Skeletal muscle satellite cell (primary cell): ENCODE data around the gene KRTAP4-4.
"Not testable (repeated sequence)": the region's sequence is repeated elsewhere in the genome, so short reads cannot be mapped to it uniquely, and the experiment has no call there.

Experiments used
- H3K27me3 ChIP-seq: 2 replicates; pipeline ENCODE4 v1.7.0; 2013; ENCODE audit warnings: low read length; ENCODE audit not compliant: control insufficient read depth, insufficient read depth
- H3K36me3 ChIP-seq: 2 replicates; pipeline ENCODE4 v1.7.0; 2013; ENCODE audit warnings: mild to moderate bottlenecking, control low read depth, low read length; ENCODE audit not compliant: insufficient read depth
- H3K4me1 ChIP-seq: 2 replicates; pipeline ENCODE4 v1.7.0; 2013; ENCODE audit warnings: low read length; ENCODE audit not compliant: control insufficient read depth, insufficient read depth
- H3K4me2 ChIP-seq: 2 replicates; pipeline ENCODE4 v1.7.0; 2013; ENCODE audit warnings: mild to moderate bottlenecking, low read length
- H3K4me3 ChIP-seq: 2 replicates; pipeline ENCODE4 v1.7.0; 2013; ENCODE audit warnings: low read length
- H3K9ac ChIP-seq: 2 replicates; pipeline ENCODE4 v1.7.0; 2013; ENCODE audit warnings: mild to moderate bottlenecking, low read depth, low read length, moderate library complexity
- H3K9me3 ChIP-seq: replicated peaks from 2 replicates; pipeline ENCODE4 v1.7.0; 2013; ENCODE audit warnings: mild to moderate bottlenecking, control low read depth, low read length

Gene KRTAP4-4

DNA sequence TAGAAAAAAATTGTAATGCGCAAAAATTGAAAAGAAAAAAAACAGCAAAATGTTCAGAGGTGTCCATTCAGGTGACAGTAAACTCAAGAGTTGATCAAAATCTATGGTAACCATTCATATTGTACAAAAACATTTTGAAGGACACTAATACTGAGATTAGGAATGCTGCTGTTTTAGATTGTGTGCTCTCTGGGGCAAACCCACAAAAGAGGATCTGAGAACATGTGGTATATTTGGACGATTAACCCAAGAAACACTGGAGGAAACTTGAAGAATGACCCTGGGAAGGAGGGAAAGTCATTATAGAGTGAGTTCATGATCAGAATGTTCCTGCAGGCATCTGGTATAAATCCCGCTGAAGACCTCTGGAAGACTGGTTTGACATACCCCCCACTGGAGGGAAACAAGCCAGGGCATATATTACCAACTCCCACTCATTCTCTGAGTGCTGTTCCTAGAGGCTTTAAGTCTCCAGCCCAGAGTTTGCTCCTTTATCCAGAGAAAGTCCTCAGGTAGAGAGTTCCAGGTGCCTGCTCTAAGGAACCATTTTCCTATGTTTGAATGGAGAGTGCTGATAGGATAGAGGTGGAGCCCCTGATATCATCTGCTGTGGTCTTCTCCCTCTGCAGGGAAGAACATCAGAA lies 16.3 kb upstream of the KRTAP4-4 start:
- Histone ChIP-seq H3K27me3 (peaks cover 4% of the 10 kb centered on the region), H3K4me1 (peaks cover 16% of the 10 kb centered on the region), H3K4me2 (no peak overlapping the region), H3K36me3 (no peaks in the 10 kb centered on the region), H3K9me3 (no peaks in the 10 kb centered on the region), H3K9ac (no peak overlapping the region), H3K4me3 (no peak overlapping the region)

GRCh38 chr17:41171886-41172285 lies 11.3 kb upstream of the KRTAP4-4 start:
- H3K4me3 ChIP-seq = no peak overlapping the region
- H3K4me2 ChIP-seq = no peak overlapping the region
- no peaks in the 10 kb centered on the region for H3K36me3 ChIP-seq
- no peak overlapping the region for H3K9ac ChIP-seq
- no peaks in the 10 kb centered on the region for H3K9me3 ChIP-seq
- no peaks in the 10 kb centered on the region for H3K4me1 ChIP-seq
- H3K27me3 ChIP-seq = peaks cover 3% of the 10 kb centered on the region

- Histone ChIP-seq H3K9ac (no peak within 1 kb of the TSS), H3K4me3 (no peak within 1 kb of the TSS), H3K4me2 (no peak within 1 kb of the TSS), H3K4me1 (no peaks in the 10 kb centered on the region), H3K36me3 (no peaks in the 10 kb centered on the region), H3K27me3 (no peaks in the 10 kb centered on the region), H3K9me3 (no peaks in the 10 kb centered on the region)
Observed at GRCh38 chr17:41168121-41168520, 7.6 kb upstream of the KRTAP4-4 start, which contains the start of gene KRTAP4-3. Gene KRTAP4-3, minus strand, starts transcription at chr17:41168221. Its CDS starts 49 bp downstream, at chr17:41168172.

DNA sequence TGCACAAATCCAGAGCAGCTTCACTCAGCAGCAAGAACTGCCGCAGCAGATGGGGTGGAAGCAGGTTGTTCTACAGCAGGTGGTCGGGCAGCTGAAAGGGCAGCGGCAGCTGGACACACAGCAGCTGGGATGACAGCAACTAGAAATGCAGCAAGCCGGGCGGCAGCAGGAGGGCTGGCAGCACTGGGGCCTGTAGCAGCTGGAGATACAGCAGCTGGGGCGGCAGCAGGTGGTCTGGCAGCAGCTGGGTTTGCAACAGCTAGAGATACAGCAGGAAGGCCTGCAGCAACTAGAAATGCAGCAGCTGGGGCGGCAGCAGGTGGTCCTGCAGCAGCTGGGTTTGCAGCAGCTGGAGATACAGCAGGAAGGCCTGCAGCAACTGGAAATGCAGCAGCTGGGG lies 7.0 kb upstream of the KRTAP4-4 start:
- Histone ChIP-seq H3K9ac (no peak overlapping the region), H3K9me3 (no peaks in the 10 kb centered on the region), H3K27me3 (no peaks in the 10 kb centered on the region), H3K4me2 (no peak overlapping the region), H3K36me3 (no peaks in the 10 kb centered on the region), H3K4me3 (no peak overlapping the region), H3K4me1 (no peaks in the 10 kb centered on the region)

DNA sequence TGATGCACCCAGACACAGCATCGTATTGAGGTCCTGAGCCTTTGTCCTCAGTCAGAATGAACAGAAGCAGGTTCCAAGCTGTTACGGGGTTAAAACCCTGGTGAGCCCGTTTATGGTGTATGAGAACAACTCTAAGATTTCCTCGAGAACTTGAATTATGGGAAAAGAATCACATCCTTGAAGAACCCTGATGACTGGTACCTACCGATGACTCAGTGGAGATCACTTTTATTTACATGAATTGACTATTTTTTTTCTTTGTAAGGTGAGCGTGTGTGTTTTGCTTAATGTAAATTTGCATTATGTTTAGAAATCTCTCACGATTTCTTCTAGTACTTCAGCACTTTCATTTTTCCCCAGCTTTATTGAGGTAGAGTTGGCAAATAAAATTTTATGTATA lies 3.3 kb upstream of the KRTAP4-4 start:
- H3K27me3 ChIP-seq = no peaks in the 10 kb centered on the region
- no peaks in the 10 kb centered on the region for H3K9me3 ChIP-seq
- no peak overlapping the region for H3K4me2 ChIP-seq
- no peak overlapping the region for H3K9ac ChIP-seq
- no peaks in the 10 kb centered on the region for H3K4me1 ChIP-seq
- H3K4me3 ChIP-seq = no peak overlapping the region
- H3K36me3 ChIP-seq = no peaks in the 10 kb centered on the region

DNA sequence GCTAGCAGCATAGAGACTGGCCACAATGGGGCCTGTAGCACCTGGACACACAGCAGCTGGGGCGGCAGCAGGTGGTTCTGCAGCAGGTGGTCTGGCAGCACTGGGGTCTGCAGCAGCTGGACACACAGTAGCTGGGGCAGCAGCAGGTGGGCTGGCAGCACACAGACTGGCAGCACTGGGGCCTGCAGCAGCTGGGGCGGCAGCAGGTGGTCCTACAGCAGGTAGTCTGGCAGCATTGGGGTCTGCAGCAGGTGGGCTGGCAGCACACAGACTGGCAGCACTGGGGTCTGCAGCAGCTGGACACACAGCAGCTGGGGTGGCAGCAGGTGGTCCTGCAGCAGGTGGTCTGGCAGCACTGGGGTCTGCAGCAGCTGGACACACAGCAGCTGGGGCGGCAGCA lies 358 bp downstream of the KRTAP4-4 start:
- H3K4me3 ChIP-seq, H3K27me3 ChIP-seq, H3K36me3 ChIP-seq, H3K4me2 ChIP-seq, H3K9me3 ChIP-seq, H3K4me1 ChIP-seq, H3K9ac ChIP-seq: not testable (repeated sequence)

DNA sequence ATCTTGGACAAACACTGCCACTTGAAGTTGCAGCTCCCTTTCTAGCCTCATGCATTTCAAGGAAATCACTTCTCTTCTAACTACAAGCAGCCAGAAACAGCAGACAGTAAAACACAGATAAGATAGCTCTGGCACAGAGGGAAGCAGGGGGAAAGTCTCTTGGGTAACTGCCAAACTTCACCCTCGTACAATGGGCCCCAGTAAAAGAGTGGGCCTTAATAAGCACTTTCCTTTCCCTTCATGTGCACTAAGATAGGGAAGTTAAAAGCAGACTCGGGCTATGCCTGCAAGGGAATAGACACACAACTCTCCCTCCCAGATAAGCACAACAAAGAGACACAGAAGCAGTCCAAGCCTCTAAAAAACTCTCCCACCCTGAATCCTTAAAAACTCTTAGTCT lies 6.7 kb downstream of the KRTAP4-4 start:
- Histone ChIP-seq H3K4me1 (no peaks in the 10 kb centered on the region), H3K9me3 (no peaks in the 10 kb centered on the region), H3K36me3 (no peaks in the 10 kb centered on the region), H3K4me3 (no peak overlapping the region), H3K4me2 (no peak overlapping the region), H3K9ac (no peak overlapping the region), H3K27me3 (no peaks in the 10 kb centered on the region)

GRCh38 chr17:41151525-41151924 lies 9.0 kb downstream of the KRTAP4-4 start:
- Histone ChIP-seq H3K36me3 (no peaks in the 10 kb centered on the region), H3K9ac (no peak overlapping the region), H3K4me2 (no peak overlapping the region), H3K27me3 (no peaks in the 10 kb centered on the region), H3K9me3 (no peaks in the 10 kb centered on the region), H3K4me1 (no peaks in the 10 kb centered on the region), H3K4me3 (no peak overlapping the region)

DNA sequence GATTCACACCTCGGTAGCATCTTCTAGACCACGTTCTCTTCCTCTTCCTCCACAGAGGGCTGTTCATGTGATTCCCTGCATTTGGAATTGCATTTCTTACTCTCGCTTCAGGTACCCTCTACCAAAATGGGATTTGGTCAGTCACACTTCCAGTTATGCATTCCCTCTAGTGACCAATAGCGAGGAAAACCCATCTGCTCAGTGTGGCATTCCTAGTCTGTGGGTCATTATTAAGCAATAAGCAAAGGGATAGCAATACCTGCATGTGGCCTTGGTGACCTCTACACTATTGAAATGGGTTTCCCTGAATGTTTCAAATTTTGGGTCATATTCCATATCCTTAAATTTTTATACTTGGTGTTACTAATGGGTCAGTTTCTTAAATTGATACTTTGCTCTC lies 10.5 kb downstream of the KRTAP4-4 start:
- no peak overlapping the region for H3K4me3 ChIP-seq
- no peaks in the 10 kb centered on the region for H3K36me3 ChIP-seq
- H3K9me3 ChIP-seq = no peaks in the 10 kb centered on the region
- H3K27me3 ChIP-seq = no peaks in the 10 kb centered on the region
- no peak overlapping the region for H3K9ac ChIP-seq
- H3K4me2 ChIP-seq = no peak overlapping the region
- no peaks in the 10 kb centered on the region for H3K4me1 ChIP-seq

DNA sequence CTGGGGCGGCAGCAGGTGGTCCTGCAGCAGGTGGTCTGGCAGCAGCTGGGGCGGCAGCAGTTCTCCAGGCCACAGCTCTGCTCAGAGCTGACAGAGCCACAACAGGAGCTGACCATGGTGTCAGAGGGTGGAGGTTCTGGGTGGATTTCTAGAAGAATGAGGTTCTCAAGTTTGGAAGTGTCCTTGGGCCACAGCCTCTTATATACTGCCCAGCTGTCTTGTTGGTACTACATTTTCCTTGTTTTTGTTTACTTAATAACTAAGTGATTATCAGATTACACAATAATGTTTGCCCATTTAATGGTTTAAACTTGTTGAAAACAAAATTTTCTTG lies 10.9 kb downstream of the KRTAP4-4 start, which contains the start of gene KRTAP4-5:
Gene KRTAP4-5 (minus strand): TSS at position 174 of the 334 bp plus-strand sequence. CDS start 58 bp downstream, at position 116.
- H3K4me3 ChIP-seq = no peak within 1 kb of the TSS
- H3K36me3 ChIP-seq = no peaks in the 10 kb centered on the region
- no peak within 1 kb of the TSS for H3K4me2 ChIP-seq
- no peaks in the 10 kb centered on the region for H3K9me3 ChIP-seq
- H3K27me3 ChIP-seq = no peaks in the 10 kb centered on the region
- H3K9ac ChIP-seq = no peak within 1 kb of the TSS
- no peaks in the 10 kb centered on the region for H3K4me1 ChIP-seq

GRCh38 chr17:41148971-41149651 lies 11.4 kb downstream of the KRTAP4-4 start:
- not testable (repeated sequence) for H3K9ac ChIP-seq, H3K36me3 ChIP-seq, H3K4me2 ChIP-seq, H3K4me1 ChIP-seq, H3K27me3 ChIP-seq, H3K9me3 ChIP-seq, H3K4me3 ChIP-seq
